ENCODE data around the gene ADGRA3. TPM values are rescaled to one million over a fixed set of nuclear protein-coding genes. Genes with fewer than 3 reads are reported as not detected.
A peak's percentile ranks its signal among the peaks of the same experiment; 100 is the strongest.

Gene ADGRA3
- polyA plus RNA-seq, 1 experiment: 36.0 TPM

- no peak for DNase-seq (ENCODE audit: low read depth, low spot score)
- H3K27ac ChIP-seq (ENCODE audit: low read depth, low read length): no peak overlapping the region
- ChIA-PET POLR2A (no interaction called here), CTCF (interaction anchor here (1.1 kb wide), 1 partner anchor 98 kb away, joined by 5 read pairs; no protein-coding TSS in a partner anchor)
- TF ChIP-seq CTCF (IDR thresholded peaks at IDR 0.05; ENCODE audit: low read depth, low read length): no peak
- no peaks in the 10 kb centered on the region for H3K27me3 ChIP-seq (ENCODE audit: control insufficient read depth, insufficient read depth, low read length)
- H3K4me3 ChIP-seq (ENCODE audit: low read depth, low read length): no peak overlapping the region
- no peaks in the 10 kb centered on the region for H3K9me3 ChIP-seq (ENCODE audit: control insufficient read depth, insufficient read depth, low read length)
Observed at GRCh38 chr4:22487328-22487727, 28.5 kb downstream of the ADGRA3 start.

GRCh38 chr4:22486276-22486675 is 29.6 kb downstream of the ADGRA3 start:
- CTCF ChIA-PET: interaction anchor here (0.6 to 1.1 kb wide), 2 partner anchors 19 to 97 kb away, joined by 5 to 6 read pairs; no protein-coding TSS in a partner anchor

GRCh38 chr4:22485737-22486136 is 30.1 kb downstream of the ADGRA3 start:
- H3K9me3 ChIP-seq (ENCODE audit: control insufficient read depth, insufficient read depth, low read length): no peaks in the 10 kb centered on the region
- 0 out of 2 replicates have a peak, but pooled peaks have one; percentile 0 for TF ChIP-seq CTCF (IDR thresholded peaks at IDR 0.05; ENCODE audit: low read depth, low read length)
- H3K27me3 ChIP-seq (ENCODE audit: control insufficient read depth, insufficient read depth, low read length): no peaks in the 10 kb centered on the region
- H3K4me3 ChIP-seq (ENCODE audit: low read depth, low read length): no peak overlapping the region
- peak; percentile 42 for DNase-seq (ENCODE audit: low read depth, low spot score)
- ChIA-PET CTCF (interaction anchor here (0.6 kb wide), 1 partner anchor 19 kb away, joined by 6 read pairs; no protein-coding TSS in a partner anchor), POLR2A (no interaction called here)
- H3K27ac ChIP-seq (ENCODE audit: low read depth, low read length): no peak overlapping the region

More at GRCh38 chr4:22486276-22486675, 29.6 kb downstream of the ADGRA3 start:
- H3K27ac ChIP-seq (ENCODE audit: low read depth, low read length): no peak overlapping the region
- no peak for TF ChIP-seq CTCF (IDR thresholded peaks at IDR 0.05; ENCODE audit: low read depth, low read length)
- POLR2A ChIA-PET: no interaction called here
- no peaks in the 10 kb centered on the region for H3K27me3 ChIP-seq (ENCODE audit: control insufficient read depth, insufficient read depth, low read length)
- H3K4me3 ChIP-seq (ENCODE audit: low read depth, low read length): no peak overlapping the region
- no peaks in the 10 kb centered on the region for H3K9me3 ChIP-seq (ENCODE audit: control insufficient read depth, insufficient read depth, low read length)
- DNase-seq (ENCODE audit: low read depth, low spot score): no peak

- CTCF ChIA-PET: interaction anchor here (0.6 to 1.9 kb wide), 3 partner anchors 23 to 184 kb away, joined by 3 to 4 read pairs (median 3); no protein-coding TSS in a partner anchor
- Histone ChIP-seq H3K4me3 (ENCODE audit: low read depth, low read length) (no peak overlapping the region), H3K27me3 (ENCODE audit: control insufficient read depth, insufficient read depth, low read length) (no peaks in the 10 kb centered on the region), H3K9me3 (ENCODE audit: control insufficient read depth, insufficient read depth, low read length) (no peaks in the 10 kb centered on the region), H3K27ac (ENCODE audit: low read depth, low read length) (no peak overlapping the region)
- no peak for TF ChIP-seq CTCF (IDR thresholded peaks at IDR 0.05; ENCODE audit: low read depth, low read length)
- POLR2A ChIA-PET: interaction anchor here (0.6 to 2.1 kb wide), 2 partner anchors 30 to 32 kb away, joined by 8 to 11 read pairs; no protein-coding TSS in a partner anchor
- DNase-seq (ENCODE audit: low read depth, low spot score): peak; percentile 70
Observed at GRCh38 chr4:22483551-22483981, 32.3 kb downstream of the ADGRA3 start.

- no peak for DNase-seq (ENCODE audit: low read depth, low spot score)
- POLR2A ChIA-PET: interaction anchor here (0.7 to 2.1 kb wide), 2 partner anchors 8 to 33 kb away, joined by 4 to 8 read pairs; no protein-coding TSS in a partner anchor
- CTCF ChIA-PET: interaction anchor here (1.0 to 1.9 kb wide), 3 partner anchors 9 to 48 kb away, joined by 3 to 5 read pairs (median 4); no protein-coding TSS in a partner anchor
- no peak for TF ChIP-seq CTCF (IDR thresholded peaks at IDR 0.05; ENCODE audit: low read depth, low read length)
- H3K27me3 ChIP-seq (ENCODE audit: control insufficient read depth, insufficient read depth, low read length): no peaks in the 10 kb centered on the region
- H3K9me3 ChIP-seq (ENCODE audit: control insufficient read depth, insufficient read depth, low read length): no peaks in the 10 kb centered on the region
- H3K4me3 ChIP-seq (ENCODE audit: low read depth, low read length): no peak overlapping the region
- no peak overlapping the region for H3K27ac ChIP-seq (ENCODE audit: low read depth, low read length)
Observed at GRCh38 chr4:22482250-22483127, 33.4 kb downstream of the ADGRA3 start.

All from AG04450 (cell line).